Endothelial cell of umbilical vein (primary cell): ENCODE measurements around the gene NXPE1.

ENCODE experiments used
- EZH2 ChIP-seq: IDR thresholded peaks from 2 replicates; pipeline ENCODE4 v1.6.1; 2012; ENCODE audit warnings: borderline replicate concordance, low read depth, mild to moderate bottlenecking, moderate library complexity, low read length, inconsistent platforms; ENCODE audit not compliant: severe bottlenecking
- FOS ChIP-seq: IDR thresholded peaks from 2 replicates; pipeline ENCODE4 v1.6.1; 2011; ENCODE audit warnings: mild to moderate bottlenecking, low read length, moderate library complexity, borderline replicate concordance; ENCODE audit not compliant: insufficient read depth
- MYC ChIP-seq: IDR thresholded peaks from one replicate; pipeline ENCODE4 v1.6.1; 2011; ENCODE audit warnings: mild to moderate bottlenecking, low read depth, low read length
- POLR2A ChIP-seq: IDR thresholded peaks from 2 replicates; pipeline ENCODE4 v1.6.1; 2012; ENCODE audit warnings: low read depth, mild to moderate bottlenecking, control low read depth, low read length
- POLR2AphosphoS5 ChIP-seq: IDR thresholded peaks from 2 replicates; pipeline ENCODE4 v1.6.1; 2012; ENCODE audit warnings: low read depth, mild to moderate bottlenecking, control low read depth, low read length, moderate library complexity; ENCODE audit not compliant: insufficient read depth
- TF ChIP-seq, protein P1 (sequence below), 2 donors: IDR thresholded peaks; 1 replicate in 1 of 2; 2 replicates in 1 of 2; pipeline ENCODE4 v1.5.1; 2011; ENCODE audit warnings: low read length in 2 of 2, mild to moderate bottlenecking in 2 of 2, moderate library complexity in 2 of 2, control low read depth in 1 of 2, inconsistent platforms in 1 of 2, low read depth in 1 of 2; ENCODE audit not compliant: insufficient read depth in 1 of 2; ENCODE audit errors: extremely low read depth in 1 of 2

GRCh38 chr11:114594703-114595102, 35.0 kb upstream of the NXPE1 start:
- TF ChIP-seq EZH2 (no peak), FOS (no peak), POLR2A (no peak), POLR2AphosphoS5 (no peak), MYC (no peak)
- TF ChIP-seq, protein P1, sequence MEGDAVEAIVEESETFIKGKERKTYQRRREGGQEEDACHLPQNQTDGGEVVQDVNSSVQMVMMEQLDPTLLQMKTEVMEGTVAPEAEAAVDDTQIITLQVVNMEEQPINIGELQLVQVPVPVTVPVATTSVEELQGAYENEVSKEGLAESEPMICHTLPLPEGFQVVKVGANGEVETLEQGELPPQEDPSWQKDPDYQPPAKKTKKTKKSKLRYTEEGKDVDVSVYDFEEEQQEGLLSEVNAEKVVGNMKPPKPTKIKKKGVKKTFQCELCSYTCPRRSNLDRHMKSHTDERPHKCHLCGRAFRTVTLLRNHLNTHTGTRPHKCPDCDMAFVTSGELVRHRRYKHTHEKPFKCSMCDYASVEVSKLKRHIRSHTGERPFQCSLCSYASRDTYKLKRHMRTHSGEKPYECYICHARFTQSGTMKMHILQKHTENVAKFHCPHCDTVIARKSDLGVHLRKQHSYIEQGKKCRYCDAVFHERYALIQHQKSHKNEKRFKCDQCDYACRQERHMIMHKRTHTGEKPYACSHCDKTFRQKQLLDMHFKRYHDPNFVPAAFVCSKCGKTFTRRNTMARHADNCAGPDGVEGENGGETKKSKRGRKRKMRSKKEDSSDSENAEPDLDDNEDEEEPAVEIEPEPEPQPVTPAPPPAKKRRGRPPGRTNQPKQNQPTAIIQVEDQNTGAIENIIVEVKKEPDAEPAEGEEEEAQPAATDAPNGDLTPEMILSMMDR (IDR thresholded peaks at IDR 0.05; ENCODE audit: extremely low read depth in 1 of 2, insufficient read depth in 1 of 2, low read depth in 1 of 2, low read length in 2 of 2): no peak
